Measurements from ENCODE around the gene PDE6A. TPM values are rescaled to one million over a fixed set of nuclear protein-coding genes. Genes with fewer than 3 reads are reported as not detected.

The PDE6A gene
- total and polyA plus RNA-seq, 5 experiments from 2014 or later, result not detected

- POLR2A ChIA-PET, result interaction anchor here (0.6 kb wide), 1 partner anchor 16 kb away, joined by 3 read pairs; no protein-coding TSS in a partner anchor
- Mint-ChIP-seq H3K4me1 (no peaks in the 10 kb centered on the region), H3K4me3 (no peak overlapping the region), H3K36me3 (no peaks in the 10 kb centered on the region), H3K27me3 (peaks cover 10 to 19% (median 15%) of the 10 kb centered on the region in 5 donors), H3K9me3 (no peaks in the 10 kb centered on the region), H3K27ac (no peak overlapping the region)
- ATAC-seq, result no peak
- no peak for DNase-seq
These were observed 9.1 kb downstream of the PDE6A start for GRCh38 chr5:149935431-149935901.

- no peaks in the 10 kb centered on the region for H3K36me3 Mint-ChIP-seq
- POLR2A ChIA-PET, result no interaction called here
- H3K27ac Mint-ChIP-seq, result peak overlapping the region in 1 of 10 donors; percentile 12
- no peak overlapping the region for H3K4me3 Mint-ChIP-seq
- H3K9me3 Mint-ChIP-seq, result no peaks in the 10 kb centered on the region
- peaks cover 10 to 25% (median 19%) of the 10 kb centered on the region in 5 donors for H3K27me3 Mint-ChIP-seq
- no peaks in the 10 kb centered on the region for H3K4me1 Mint-ChIP-seq
- no peak for ATAC-seq
- no peak for DNase-seq
These were observed 11.9 kb downstream of the PDE6A start for GRCh38 chr5:149932445-149933350.

- Mint-ChIP-seq H3K9me3 (no peaks in the 10 kb centered on the region), H3K4me1 (no peaks in the 10 kb centered on the region), H3K27me3 (peaks cover 10 to 25% (median 18%) of the 10 kb centered on the region in 5 donors), H3K27ac (peak overlapping the region in 1 of 10 donors; percentile 12), H3K36me3 (no peaks in the 10 kb centered on the region), H3K4me3 (no peak overlapping the region)
- no peak for DNase-seq
- POLR2A ChIA-PET, result no interaction called here
- no peak for ATAC-seq
These were observed 12.6 kb downstream of the PDE6A start for GRCh38 chr5:149931992-149932436.

DNA sequence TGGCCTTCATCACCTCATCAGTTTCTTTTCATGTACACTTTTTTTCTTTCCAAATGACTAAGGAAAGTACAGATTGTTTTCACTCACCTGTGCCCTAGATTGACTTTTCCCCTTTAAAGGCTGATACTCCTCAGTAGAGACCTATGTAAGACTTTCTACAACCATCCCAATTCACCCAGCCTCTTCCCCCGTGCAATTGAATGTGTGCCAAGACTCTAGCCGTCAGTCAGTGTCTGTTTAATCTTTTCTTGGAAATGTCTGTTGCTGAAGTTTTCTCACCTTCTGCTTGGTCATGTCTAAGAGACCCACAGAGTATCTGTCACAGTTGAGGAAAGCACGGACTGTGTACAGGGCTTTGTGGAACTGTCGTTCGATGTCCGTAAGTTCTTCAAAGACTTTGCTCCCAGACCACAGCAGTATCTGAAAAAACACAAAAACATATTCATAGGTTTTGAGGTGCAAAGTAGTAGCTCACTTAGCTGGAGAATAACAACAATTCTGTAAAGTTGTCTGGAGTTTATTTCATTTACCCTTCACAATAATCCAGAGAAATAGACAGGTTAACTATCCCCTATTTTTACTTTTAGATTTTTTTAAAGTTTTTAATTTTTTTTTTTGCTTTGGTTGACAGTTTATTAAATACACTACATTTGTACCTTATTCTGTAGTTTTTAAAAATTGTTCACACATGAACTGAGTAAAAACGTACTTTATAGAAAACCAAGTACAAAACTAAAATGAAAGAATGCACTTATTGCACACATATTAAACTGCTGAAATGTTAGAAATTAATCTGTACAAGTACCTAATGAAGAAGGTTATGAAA lies 13.6 kb downstream of the PDE6A start:
- no peaks in the 10 kb centered on the region for H3K9me3 Mint-ChIP-seq
- no peak overlapping the region for H3K27ac Mint-ChIP-seq
- no peak for DNase-seq
- no peak for ATAC-seq
- H3K27me3 Mint-ChIP-seq, result peaks cover 10 to 25% (median 17%) of the 10 kb centered on the region in 5 donors
- POLR2A ChIA-PET, result no interaction called here
- H3K36me3 Mint-ChIP-seq, result no peaks in the 10 kb centered on the region
- H3K4me1 Mint-ChIP-seq, result no peaks in the 10 kb centered on the region
- no peak overlapping the region for H3K4me3 Mint-ChIP-seq

GRCh38 chr5:149930043-149930748 lies 14.4 kb downstream of the PDE6A start:
- Mint-ChIP-seq H3K27ac (no peak overlapping the region), H3K4me3 (no peak overlapping the region), H3K27me3 (peaks cover 10 to 25% (median 16%) of the 10 kb centered on the region in 5 donors), H3K4me1 (no peaks in the 10 kb centered on the region), H3K36me3 (no peaks in the 10 kb centered on the region), H3K9me3 (no peaks in the 10 kb centered on the region)
- DNase-seq (no peak), ATAC-seq (no peak)
- POLR2A ChIA-PET, result no interaction called here

DNA sequence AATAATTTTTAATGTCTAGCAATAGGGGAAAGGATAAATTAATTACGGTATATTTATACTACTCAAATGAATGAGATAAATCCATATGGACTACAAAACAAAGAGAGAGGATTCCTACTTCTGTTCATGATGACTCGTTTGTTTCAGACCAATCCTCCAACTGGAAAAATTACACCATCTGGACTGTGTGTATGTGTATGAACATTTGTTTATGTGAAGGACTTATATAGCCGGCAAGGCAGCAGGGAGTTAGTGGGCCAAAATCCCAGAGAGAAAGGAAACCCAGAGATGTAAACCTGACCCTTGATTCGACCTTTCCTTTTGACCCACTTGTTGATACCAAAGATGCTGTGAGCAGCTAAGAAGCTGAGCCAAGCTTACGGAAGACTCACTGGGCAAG lies 20.1 kb downstream of the PDE6A start:
- H3K36me3 Mint-ChIP-seq, result no peaks in the 10 kb centered on the region
- DNase-seq, result no peak
- no peak overlapping the region for H3K4me3 Mint-ChIP-seq
- peaks cover 0 to 11% (median 5%) of the 10 kb centered on the region in 5 donors for H3K27me3 Mint-ChIP-seq
- no peaks in the 10 kb centered on the region for H3K9me3 Mint-ChIP-seq
- ATAC-seq, result no peak
- H3K4me1 Mint-ChIP-seq, result no peaks in the 10 kb centered on the region
- no peak overlapping the region for H3K27ac Mint-ChIP-seq
- POLR2A ChIA-PET, result no interaction called here

GRCh38 chr5:149922950-149923349 lies 21.6 kb downstream of the PDE6A start:
- POLR2A ChIA-PET, result no interaction called here
- Mint-ChIP-seq H3K4me1 (no peaks in the 10 kb centered on the region), H3K27ac (no peak overlapping the region), H3K4me3 (no peak overlapping the region), H3K27me3 (peaks cover 0 to 8% (median 2%) of the 10 kb centered on the region in 5 donors), H3K36me3 (no peaks in the 10 kb centered on the region), H3K9me3 (no peaks in the 10 kb centered on the region)
- DNase-seq, result no peak
- ATAC-seq, result no peak

GRCh38 chr5:149921597-149921996 lies 23.0 kb downstream of the PDE6A start:
- POLR2A ChIA-PET, result no interaction called here
- H3K27ac Mint-ChIP-seq, result peak overlapping the region in 1 of 10 donors; percentile 63
- no peak overlapping the region for H3K4me3 Mint-ChIP-seq
- no peaks in the 10 kb centered on the region for H3K36me3 Mint-ChIP-seq
- ATAC-seq (no peak), DNase-seq (no peak)
- peaks cover 2 to 9% (median 7%) of the 10 kb centered on the region in 5 donors for H3K27me3 Mint-ChIP-seq
- no peaks in the 10 kb centered on the region for H3K4me1 Mint-ChIP-seq
- H3K9me3 Mint-ChIP-seq, result no peaks in the 10 kb centered on the region

- H3K4me1 Mint-ChIP-seq, result no peaks in the 10 kb centered on the region
- no peak for DNase-seq
- peaks cover 4 to 27% (median 12%) of the 10 kb centered on the region in 5 donors for H3K27me3 Mint-ChIP-seq
- ATAC-seq, result no peak
- H3K4me3 Mint-ChIP-seq, result no peak overlapping the region
- no peaks in the 10 kb centered on the region for H3K36me3 Mint-ChIP-seq
- no peaks in the 10 kb centered on the region for H3K9me3 Mint-ChIP-seq
- H3K27ac Mint-ChIP-seq, result no peak overlapping the region
- POLR2A ChIA-PET, result no interaction called here
These were observed 27.4 kb downstream of the PDE6A start for GRCh38 chr5:149917073-149917676.

GRCh38 chr5:149916334-149917072 lies 28.1 kb downstream of the PDE6A start:
- DNase-seq (no peak), ATAC-seq (no peak)
- Mint-ChIP-seq H3K36me3 (no peaks in the 10 kb centered on the region), H3K4me1 (no peaks in the 10 kb centered on the region), H3K9me3 (no peaks in the 10 kb centered on the region), H3K27ac (no peak overlapping the region), H3K27me3 (peaks cover 7 to 30% (median 15%) of the 10 kb centered on the region in 5 donors), H3K4me3 (no peak overlapping the region)
- POLR2A ChIA-PET, result no interaction called here

- no peaks in the 10 kb centered on the region for H3K4me1 Mint-ChIP-seq
- DNase-seq (no peak), ATAC-seq (no peak)
- H3K4me3 Mint-ChIP-seq, result no peak overlapping the region
- no peaks in the 10 kb centered on the region for H3K36me3 Mint-ChIP-seq
- POLR2A ChIA-PET, result no interaction called here
- H3K9me3 Mint-ChIP-seq, result no peaks in the 10 kb centered on the region
- H3K27ac Mint-ChIP-seq, result no peak overlapping the region
- peaks cover 10 to 30% (median 16%) of the 10 kb centered on the region in 5 donors for H3K27me3 Mint-ChIP-seq
These were observed 29.0 kb downstream of the PDE6A start for GRCh38 chr5:149915392-149916260.

Data from naive thymus-derived CD8-positive, alpha-beta T cell (primary cell).